Stimulated activated CD8-positive, alpha-beta memory T cell treated with anti-CD3 and anti-CD28 coated beads, Interleukin-15, amount 100 ng/mL, for 1 hour (primary cell): ENCODE results near the gene TMOD2.

Experiments
- DNase-seq: peaks from one replicate; pipeline ENCODE4 v3.0.0-alpha.2; 2020; ENCODE audit warnings: low read depth

TMOD2 gene

DNA sequence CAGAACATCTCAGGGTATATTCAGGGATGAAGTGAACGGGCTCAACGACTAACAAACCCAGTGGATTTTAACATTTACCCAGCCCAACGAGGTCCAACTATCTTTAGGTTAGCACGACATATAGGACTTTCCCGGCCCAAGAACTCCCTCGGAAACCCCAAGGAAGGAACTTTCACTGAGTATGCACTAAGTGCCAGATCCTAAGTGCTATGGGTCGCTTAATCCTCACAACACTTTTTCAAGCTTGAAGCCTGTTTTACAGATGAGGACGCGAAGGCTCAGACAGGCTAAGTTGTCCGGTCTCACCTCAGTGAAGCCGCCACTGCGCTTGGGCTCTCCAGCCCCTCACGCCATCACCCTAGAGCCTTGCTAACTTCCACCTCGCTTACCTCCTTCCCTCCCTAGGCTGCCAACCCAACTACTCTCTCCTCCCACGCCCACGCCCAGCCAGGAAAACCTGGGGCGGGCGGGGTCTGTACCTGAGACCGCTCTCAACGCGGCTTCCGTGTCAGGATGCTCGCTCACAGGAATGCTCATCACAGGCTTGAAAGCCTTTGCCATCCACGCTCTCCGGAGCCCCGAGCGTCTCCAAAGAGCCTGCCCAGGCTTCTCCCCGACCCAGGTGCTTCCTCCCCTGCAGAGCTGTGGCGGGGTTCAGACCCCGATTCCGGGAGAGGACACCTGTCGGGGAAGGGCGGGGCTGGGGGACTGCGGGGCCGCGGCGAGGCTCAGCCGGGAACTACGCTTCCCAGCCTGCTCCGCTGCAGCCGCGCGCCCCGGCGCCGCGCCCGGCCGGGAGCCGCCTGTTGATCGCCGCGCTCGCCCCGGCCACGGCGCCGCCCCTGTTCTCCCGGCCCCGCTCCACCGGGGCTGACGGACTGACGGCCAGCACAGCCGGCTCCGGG, at the start of gene TMOD2:
TSS of gene TMOD2 (plus strand) at position 806 of the 905 bp plus-strand sequence. CDS start 14,845 bp downstream, outside the sequence.
- DNase-seq = no peak

DNA sequence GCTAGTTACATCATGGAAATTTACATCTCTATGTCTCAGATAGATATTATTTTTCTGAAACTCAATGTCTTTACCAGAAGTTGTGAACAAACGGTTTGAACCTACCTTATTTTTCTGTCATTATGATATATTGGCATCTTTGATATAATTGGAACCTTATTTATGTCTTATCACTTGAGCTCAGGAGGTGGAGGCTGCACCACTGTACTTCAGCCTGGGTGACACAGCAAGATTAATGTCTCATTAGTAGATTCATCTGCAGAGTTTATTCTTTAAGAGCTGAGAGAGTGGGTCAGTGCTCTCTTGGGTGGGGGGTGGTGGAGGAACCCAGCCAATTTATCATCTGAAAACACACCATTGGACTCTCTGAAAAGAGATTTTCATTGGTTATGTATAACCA, 48.7 kb upstream of the TMOD2 start:
- no peak for DNase-seq

DNA sequence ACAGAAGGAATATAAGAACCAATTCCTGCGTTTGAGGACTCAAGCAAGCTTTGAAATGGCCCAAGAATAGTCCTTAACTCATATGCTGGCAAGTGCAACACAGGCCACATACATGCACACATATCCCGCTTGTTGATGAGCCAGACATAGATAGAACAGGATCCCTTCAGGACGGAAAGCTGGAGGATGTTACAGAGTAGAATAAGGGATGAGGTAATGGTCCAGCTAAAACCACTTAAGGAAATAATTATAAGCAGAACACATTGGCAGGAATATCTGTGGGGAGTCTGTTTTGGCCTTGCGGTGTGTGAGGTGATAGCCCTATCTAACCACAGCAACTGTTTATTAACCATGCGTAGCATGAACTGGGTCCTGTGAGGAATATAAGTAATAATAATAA, 45.1 kb upstream of the TMOD2 start:
- DNase-seq = no peak

DNA sequence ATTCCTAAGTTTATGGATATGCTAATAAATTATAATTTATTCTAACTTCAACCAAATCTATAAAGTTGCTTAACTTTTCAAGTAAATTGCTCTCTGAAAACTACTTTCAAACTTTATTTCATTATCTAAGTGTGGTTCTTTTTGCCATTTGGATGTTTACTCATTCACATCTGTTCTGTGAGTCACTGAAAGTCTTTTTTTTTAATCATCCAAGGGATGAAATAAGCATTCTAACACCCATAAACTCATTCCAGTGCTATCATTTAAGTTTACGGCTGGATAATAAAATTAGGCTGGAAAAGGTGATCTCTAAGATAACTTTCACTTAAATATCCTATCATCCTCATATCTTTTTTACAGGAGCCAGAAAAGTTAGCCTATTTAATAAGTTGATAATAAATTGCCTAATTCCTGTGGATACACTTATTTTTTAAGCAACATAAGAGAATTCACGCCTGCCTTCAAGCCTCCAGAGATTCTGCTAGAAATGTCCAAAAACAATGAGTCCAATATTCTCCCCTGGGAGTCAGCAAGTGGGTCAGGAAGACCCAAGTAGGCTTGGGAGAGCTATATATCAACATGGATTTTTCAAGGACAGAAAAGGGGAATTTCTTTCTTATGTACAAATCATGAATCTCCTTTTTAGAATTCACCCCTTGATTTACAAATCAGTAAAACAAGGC, 44.3 kb upstream of the TMOD2 start:
- DNase-seq = no peak

DNA sequence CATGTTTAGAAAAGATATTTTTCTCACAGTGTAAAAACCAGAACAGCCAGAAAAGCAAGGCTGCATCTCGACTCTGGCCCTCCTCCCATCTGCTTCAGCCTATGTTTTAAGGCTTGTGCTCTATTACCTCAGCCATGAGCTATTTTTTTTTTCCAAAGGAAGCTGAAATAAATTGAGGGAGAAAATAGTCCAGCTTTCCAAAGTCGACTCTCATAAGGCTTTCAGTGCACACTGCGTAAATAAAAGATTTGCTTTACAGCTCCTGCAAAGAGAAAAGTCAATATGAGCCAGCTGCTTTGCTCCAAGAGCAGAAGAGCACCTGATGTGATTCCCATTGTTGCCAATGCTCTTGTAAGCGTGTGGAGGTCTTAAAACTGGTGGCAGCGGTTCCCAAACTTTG, 43.4 kb upstream of the TMOD2 start:
- no peak for DNase-seq

DNA sequence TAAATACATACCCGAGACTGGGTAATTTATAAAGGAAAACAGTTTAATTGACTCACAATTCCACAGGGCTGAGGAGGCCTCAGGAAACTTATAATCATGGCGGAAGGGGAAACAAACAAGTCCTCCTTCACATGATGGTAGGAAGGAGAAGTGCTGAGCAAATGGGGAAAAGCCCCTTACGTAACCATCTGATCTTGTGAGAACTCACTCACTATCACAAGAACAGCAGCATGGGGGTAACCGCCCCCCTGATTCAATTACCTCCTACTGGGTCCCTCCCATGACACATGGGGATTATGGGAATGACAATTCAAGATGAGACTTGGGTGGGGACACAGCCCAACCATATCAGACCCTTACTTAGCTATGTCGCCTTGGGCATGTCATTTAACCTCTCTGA, 42.4 kb upstream of the TMOD2 start:
- no peak for DNase-seq

DNA sequence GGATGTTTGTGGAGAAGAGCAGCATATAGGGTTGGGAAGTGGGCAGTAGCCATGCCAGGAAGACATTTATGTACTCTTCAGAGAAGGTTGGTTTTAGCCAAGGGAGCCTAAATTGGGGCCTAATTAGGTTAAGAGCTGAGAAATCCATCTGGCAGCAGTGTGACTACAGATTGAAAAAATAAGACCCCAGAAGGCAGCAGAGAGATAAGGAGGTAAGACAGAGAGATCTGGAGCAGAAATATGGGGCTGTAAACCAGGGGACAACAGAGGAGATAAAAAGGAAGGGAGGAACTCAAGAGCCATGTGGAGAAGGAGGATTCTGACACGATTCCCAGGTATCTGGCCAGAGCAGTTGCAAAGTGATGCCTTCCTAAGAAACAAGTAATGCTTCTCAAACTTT, 37.2 kb upstream of the TMOD2 start:
- no peak for DNase-seq

DNA sequence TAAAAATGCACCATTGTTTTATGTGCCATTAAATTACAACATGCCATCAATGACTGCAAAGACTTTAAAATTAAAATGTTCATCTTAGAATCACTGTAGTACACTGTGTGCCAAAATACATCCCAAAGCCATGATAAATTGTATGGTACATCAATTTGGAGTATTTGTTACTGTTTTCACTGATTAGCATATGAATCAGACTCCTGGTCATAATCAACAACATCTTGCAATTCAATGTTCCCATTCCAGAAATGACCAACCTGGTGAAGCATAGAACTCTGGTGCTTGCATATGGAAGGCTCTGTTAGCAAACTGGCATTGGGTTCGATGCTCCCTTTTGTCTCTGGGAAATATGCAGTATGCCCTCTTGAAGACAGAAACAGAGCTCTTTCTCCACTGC, 36.5 kb upstream of the TMOD2 start:
- DNase-seq = no peak

DNA sequence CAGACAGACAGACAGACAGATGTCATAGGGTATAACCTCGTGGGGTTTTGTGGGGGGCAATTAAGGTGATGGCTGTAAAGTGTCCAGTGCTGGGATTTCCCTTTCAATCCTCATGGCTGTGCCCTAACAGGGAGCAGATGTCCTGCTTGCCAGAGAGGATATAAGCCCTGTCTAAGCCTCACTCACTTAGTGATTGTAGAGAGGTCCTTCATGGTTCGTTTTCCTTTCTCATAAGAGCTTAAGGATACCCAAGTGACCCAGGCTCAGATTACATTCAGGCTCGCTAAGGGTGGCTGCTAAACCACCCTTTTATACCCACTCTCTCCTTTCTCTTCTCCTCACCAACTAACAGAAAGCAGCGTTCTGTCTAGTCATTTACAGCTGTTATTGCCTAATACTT, 33.2 kb upstream of the TMOD2 start:
- DNase-seq = no peak

DNA sequence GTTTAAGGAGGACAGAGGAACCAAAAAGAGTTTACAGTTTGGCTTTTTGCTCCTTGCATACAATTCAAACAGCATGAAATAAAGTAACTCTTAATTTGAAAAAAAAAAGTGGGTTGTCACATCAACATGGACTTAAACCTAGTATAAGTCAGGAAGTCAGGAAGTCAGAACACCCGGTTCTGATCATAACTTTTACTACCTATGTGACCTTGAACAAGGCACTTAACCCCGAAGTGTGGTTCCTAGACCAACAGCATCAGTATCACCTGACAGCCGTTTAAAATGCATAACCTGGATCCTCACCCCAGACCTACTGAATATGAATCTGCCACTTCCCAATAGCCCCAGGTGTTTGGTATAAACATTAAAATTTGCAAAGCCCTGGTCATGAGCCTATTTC, 32.7 kb upstream of the TMOD2 start:
- DNase-seq = no peak

DNA sequence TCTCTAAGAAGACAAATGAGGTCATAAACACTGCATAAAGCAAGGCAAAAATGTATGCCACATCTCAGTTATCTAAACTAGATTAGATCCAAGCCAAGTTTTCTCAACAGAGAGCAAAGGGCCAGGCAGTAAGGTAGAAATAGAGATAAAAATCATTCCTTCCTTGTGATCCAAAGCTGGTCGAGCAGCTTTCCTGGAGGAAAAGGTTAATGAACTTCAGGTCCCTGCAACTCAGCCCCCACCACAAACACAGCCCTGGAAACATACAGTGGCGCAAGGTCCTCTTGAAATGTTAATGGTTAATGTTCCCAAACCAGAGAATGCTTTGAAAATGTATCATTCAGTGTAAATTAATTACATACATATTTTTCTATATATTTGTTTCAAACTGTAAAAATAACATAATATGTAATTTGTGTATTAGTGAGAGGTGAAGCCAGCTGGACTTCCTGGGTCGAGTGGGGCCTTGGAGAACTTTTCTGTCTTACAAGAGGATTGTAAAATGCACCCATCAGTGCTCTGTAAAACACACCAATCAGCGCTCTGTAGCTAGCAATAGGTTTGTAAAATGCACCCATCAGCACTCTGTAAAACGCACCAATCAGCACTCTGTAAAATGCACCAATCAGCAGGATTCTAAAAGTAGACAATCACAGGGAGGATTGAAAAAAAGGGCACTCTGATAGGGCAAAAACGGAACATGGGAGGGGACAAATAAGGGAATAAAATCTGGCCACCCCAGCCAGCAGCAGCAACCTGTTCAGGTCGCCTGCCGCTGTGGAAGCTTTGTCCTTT, 31.0 kb upstream of the TMOD2 start:
- no peak for DNase-seq

DNA sequence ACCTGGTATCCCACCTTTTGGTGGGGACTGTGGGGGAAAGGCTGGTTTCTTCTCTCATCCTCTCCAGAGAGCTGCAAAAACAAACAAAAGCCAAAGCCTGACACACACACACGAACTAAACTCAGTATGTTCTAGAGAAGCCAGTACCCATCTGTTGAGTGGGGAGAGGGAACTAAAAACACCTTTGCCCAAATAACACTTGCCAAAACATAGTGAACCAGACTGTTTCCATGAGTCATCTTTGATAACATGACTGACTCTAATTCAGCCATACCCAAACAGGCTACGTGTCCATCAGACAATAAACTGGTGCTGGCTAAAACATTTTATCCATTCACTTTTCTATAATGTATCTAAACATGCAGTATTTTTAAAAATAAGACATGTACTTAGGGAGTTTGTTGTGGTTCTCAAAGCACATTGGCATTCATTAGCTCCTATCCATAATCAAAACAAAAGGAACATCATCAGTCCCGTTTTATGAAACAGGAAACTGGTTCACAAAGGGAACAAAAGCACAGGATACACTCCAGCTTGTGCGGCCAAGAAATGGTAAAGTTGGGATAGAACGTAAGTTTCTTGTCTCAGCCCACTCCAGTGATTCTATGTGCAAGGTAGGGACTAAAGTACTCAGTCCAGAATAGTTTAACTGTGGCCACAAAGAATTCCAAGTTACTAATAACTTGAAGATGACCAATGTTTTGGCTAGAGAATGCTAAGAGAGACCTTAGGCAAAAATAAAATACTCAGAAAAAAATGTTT, 30.0 kb upstream of the TMOD2 start:
- no peak for DNase-seq

DNA sequence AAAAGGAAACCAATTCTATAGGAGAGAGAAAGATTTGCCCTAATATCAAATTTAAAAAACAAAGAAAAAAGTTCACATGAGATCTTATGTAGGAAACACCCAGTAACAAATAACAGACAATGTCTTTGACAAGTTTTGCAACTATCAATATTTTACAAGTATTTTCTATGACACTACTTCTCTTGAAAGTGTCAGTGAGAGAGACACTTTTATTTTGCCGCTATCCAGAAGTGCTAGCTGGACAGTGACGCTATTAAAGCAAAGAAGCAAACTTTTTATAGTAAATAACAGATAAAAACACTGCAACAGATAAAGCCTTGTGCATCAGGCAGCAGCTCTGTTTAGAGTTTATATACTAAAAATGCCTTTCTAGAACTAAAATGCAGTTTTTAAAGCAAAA, 27.2 kb upstream of the TMOD2 start:
- no peak for DNase-seq

DNA sequence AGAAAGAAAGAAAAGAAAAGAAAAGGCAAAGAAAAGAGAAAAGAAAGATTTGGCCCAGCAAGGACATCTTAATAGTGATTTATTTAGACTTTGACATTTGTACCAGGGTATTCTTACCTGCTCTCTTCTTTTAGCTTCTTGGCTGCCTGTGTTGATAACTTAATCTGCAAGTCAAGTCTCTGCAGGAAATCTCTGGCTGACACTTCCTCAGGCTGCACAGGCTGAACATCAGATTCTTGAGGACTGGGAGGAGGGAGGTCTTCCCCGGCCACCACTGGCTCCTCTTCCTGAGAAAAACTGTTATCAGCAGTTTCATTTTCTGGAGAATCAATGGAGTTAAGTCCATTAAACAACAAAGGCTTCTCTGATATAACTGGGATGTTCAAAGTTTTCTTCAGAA, 26.7 kb upstream of the TMOD2 start:
- no peak for DNase-seq

DNA sequence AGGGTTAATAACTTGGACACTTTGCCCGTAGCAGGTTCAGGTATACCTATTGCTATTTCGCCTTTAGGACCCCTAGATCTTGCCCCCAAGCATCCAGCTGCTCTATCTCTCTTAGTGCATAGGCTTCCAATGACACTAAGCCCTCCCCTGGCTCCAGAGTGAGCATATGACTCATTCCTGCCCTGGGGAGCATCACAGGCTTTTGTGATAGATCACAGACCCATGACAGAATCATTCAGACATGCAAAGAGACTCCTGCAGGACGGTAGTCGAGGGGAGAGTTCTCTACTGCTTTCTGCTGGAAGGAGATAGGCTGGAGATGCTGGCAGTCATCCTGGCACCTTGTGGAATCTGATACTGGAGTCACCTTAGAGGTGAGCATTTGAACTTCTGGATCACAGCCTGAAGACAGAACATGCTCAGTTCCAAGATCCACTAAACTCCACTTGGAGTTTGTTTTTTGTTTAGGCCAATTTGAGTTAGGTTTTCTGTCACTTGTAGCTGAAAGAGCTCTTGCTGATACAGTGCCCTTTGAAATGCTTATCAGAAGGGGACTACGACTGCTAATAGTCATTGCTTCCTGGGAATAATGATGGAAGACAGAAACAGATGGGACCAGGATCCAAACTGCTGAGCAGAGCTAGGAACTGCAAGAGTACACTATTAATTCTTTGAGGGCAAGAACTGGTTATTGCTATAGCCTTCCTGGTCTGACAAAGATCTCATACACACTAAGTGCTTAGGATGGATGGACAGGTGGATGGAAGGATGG, 24.9 kb upstream of the TMOD2 start:
- peak; percentile 12 for DNase-seq

DNA sequence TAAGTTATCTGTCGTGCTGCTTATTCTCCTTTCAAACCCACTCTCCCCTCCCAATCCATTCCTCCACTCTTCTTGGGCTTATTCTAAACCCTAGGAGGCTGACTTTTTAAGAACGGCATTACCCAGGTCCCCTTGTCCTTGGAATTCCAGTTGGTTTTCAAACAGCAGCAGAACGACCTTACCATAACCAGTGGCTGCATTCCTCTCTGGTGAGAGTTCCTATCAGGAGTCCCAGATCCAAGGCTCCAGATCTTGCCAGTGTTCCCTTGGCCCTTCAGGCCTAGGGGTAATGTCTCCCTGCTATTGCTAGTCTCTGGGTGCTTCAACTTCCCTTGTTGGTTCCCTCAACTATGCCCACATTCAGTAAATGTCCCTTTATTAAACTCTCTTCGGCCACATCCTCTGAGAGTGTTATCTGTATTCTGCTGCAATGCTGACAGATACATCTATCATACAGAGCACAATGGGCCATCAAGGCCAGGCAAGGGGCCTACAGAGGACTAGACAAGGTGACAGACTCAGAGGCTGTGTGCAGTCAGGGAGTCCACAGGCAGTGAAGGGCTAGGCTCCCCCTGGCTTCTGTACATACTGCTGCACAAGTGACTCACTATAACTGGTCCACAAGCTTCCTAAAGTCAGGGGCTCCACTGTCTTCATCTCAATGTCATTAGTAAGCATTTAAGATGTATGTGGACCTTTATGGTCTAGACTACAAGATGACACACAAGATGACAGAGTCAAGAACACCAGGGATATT, 24.1 kb upstream of the TMOD2 start:
- DNase-seq = no peak

DNA sequence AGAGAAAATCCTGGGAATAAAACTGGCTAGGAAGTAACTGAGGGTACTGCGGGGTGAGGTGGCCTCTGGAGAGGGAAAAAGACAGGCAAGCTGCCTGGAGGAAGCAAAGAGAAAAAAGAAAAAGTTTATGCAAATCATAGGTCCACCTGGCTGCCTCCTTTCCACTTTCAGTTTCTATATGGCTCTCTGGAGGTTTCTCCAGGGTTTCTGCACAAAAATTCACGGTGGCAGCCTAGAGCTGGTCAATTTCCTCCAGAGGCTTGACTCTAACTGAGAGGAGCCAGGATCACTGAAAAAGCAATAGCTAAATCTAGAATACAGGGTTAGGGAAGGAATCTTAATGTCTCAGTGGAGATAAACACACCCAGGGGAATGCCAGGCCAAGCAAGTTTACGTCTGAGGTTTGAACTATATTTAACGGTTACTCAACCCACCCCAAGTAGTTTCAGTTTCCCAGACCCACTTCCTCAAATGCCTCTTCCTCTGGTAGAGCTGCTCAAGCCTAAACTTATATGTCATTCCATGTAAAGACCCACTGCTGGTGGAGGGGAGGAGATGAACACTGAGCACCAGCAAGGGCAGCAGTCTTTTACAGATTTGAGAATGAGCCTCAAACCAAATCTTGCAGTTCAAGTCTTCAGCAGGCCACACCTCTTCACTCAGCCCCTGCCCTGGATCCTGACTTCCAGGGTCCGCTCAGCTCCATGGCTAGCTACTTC, 19.7 kb upstream of the TMOD2 start:
- DNase-seq = no peak

DNA sequence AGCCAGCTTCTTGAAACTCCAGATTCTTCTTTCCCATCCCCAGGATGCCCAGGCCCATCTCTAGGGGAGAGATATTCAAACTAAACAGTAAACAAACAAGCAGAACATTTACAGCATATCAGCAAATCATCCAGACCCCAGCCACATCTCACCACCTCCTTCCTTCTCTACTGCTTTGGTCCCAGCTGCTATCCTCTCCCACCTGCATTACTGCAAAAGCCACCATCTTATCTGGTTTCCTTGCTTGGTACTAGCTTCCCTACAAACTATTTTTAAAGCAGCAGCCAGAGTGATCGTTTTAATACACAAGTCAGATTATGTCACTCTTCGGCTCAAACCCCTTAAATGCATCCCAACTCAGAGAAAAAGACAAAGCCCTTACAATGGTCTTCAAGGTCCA, 18.8 kb upstream of the TMOD2 start:
- no peak for DNase-seq

DNA sequence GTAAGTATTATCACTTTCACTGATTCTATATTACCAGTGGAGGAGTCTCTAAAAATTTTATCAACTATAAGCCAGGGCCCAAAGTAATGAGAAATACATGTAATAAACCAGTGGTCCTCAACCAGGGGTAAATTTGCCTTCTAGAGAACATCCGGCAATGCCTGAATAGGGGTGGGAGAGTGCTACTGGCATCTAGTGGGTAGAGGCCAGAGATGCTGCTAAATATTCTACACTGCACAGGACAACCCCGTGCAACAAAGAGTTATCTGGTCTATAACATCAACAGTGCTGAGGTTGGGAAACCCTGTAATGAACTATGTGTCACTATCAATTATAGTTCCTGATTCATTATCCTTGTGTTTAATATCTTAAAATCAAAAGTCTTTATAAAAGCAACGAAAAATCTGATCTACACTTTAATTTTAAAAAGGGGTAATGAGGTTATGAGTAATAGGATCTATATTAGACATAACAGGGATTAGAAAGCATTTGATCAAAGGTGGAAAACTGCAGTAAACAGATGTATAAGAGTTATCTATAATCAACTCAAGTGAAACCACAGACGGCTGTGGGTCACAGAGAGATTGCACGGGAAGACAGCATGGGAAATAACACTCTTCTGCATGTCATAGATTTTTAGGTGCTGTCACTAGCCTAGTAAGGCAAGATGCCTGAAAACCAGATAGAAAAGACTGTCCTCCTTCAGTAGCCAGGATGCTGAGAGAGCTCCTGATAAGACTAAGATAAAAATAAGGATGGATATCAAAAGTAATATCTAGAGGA, 16.0 kb upstream of the TMOD2 start:
- DNase-seq = no peak
